Epithelial cell of proximal tubule (primary cell): ENCODE results near the gene GPR146. TPM values are rescaled to one million over a fixed set of nuclear protein-coding genes. Genes with fewer than 3 reads are reported as not detected.

Experiments
- DNase-seq: peaks from one replicate; pipeline ENCODE4 v3.0.0-alpha.2; 2011; ENCODE audit warnings: low read depth
- H3K4me3 ChIP-seq: 2 replicates; pipeline ENCODE4 v1.5.1; 2011; ENCODE audit warnings: low read depth, mild to moderate bottlenecking, low read length
- CTCF ChIP-seq: conservative IDR thresholded peaks from 2 replicates; pipeline ENCODE4 v1.5.1; 2012; ENCODE audit warnings: low read depth, mild to moderate bottlenecking, low read length
- total RNA-seq: library from RNA; depleted of rRNA; stranded (reverse); fragments of >200 nt; gene quantifications from 2 replicates; pipeline ENCODE4 v1.2.3, GENCODE V29; 2015

GPR146 gene
- total RNA-seq, 1 donor from 2014 or later, result 0.23 TPM

- no peak for DNase-seq
- TF ChIP-seq CTCF, result no peak
- H3K4me3 ChIP-seq, result no peak overlapping the region
These were observed 15.1 kb downstream of the GPR146 start for GRCh38 chr7:1059200-1060091.

- H3K4me3 ChIP-seq, result no peak overlapping the region
- TF ChIP-seq CTCF, result no peak
- no peak for DNase-seq
These were observed 16.1 kb downstream of the GPR146 start for GRCh38 chr7:1060315-1061072.

- no peak overlapping the region for H3K4me3 ChIP-seq
- no peak for TF ChIP-seq CTCF
These were observed 16.8 kb downstream of the GPR146 start for GRCh38 chr7:1061180-1061579.

GRCh38 chr7:1062296-1063294 is 18.2 kb downstream of the GPR146 start:
- DNase-seq, result no peak
- no peak for TF ChIP-seq CTCF
- H3K4me3 ChIP-seq, result no peak overlapping the region

More at GRCh38 chr7:1061180-1061579, 16.8 kb downstream of the GPR146 start:
- DNase-seq, result no peak

- TF ChIP-seq CTCF, result no peak
- no peak overlapping the region for H3K4me3 ChIP-seq
- no peak for DNase-seq
These were observed 19.0 kb downstream of the GPR146 start for GRCh38 chr7:1063361-1063760.

- no peak for DNase-seq
- no peak for TF ChIP-seq CTCF
- no peak overlapping the region for H3K4me3 ChIP-seq
These were observed 20.2 kb downstream of the GPR146 start for GRCh38 chr7:1064581-1064980.
